Ovary (tissue), 9 donors: Measurements from ENCODE around the gene PARK7. TPM values are rescaled to one million over a fixed set of nuclear protein-coding genes. Genes with fewer than 3 reads are reported as not detected.
"Not testable (repeated sequence)": the region's sequence is repeated elsewhere in the genome, so short reads cannot be mapped to it uniquely, and the experiment has no call there.

Experiments used
- DNase-seq, 5 donors: peaks; one replicate each; pipeline ENCODE4 v3.0.0-alpha.2; 2019 to 2020
- H3K27ac ChIP-seq, 2 donors: fragments of 200-600 bp; one replicate each; pipeline versions ENCODE4 v1.5.1 to v1.8.0; 2019 to 2022
- H3K27me3 ChIP-seq: fragments of 200-600 bp; one replicate; pipeline ENCODE4 v1.8.0; 2022
- H3K36me3 ChIP-seq: fragments of 200-600 bp; sonication (generic); one replicate; pipeline ENCODE4 v1.5.1; 2019
- H3K4me1 ChIP-seq: one replicate; pipeline ENCODE4 v1.8.1; 2013; ENCODE audit warnings: mild to moderate bottlenecking, moderate library complexity; ENCODE audit not compliant: insufficient read depth
- H3K4me3 ChIP-seq: fragments of 200-600 bp; sonication (generic); one replicate; pipeline ENCODE4 v1.5.1; 2017
- H3K9me3 ChIP-seq, 2 donors: fragments of 200-600 bp in 1 of 2; sonication (generic) in 1 of 2; one replicate each; pipeline versions ENCODE4 v1.5.1 to v1.8.1; 2013 to 2019; ENCODE audit warnings: mild to moderate bottlenecking in 1 of 2, moderate library complexity in 1 of 2
- CTCF ChIP-seq, 3 donors: fragments of 450-650 bp in 2 of 3; fragments of 200-600 bp in 1 of 3; IDR thresholded peaks; one replicate each; pipeline versions ENCODE4 v1.5.1 to v1.8.0; 2016 to 2022; ENCODE audit warnings: antibody characterized with exemption in 3 of 3, mild to moderate bottlenecking in 1 of 3
- EP300 ChIP-seq: sonication (generic); formaldehyde crosslinking; IDR thresholded peaks from one replicate; pipeline ENCODE4 v1.6.1; 2017; ENCODE audit warnings: antibody characterized with exemption
- POLR2A ChIP-seq: fragments of 450-650 bp; IDR thresholded peaks from one replicate; pipeline ENCODE4 v1.6.1; 2017; ENCODE audit warnings: antibody characterized with exemption, mild to moderate bottlenecking, moderate library complexity
- WGBS, 3 donors: extraction: QIAGEN DNeasy Blood & Tissue Kit in 1 of 3; methylation state at CpG; one replicate each; pipeline versions ENCODE4 v1.1.5 to v1.1.7; 2013 to 2017; 5-methylcytosine and 5-hydroxymethylcytosine counted together
- intact Hi-C, 4 donors: fragments of 100-400 bp; cut with DNase I; formaldehyde crosslinking; loops; one replicate each; pipeline versions ENCODE4 v1.11.0 to v1.15.1; 2022 to 2023
- polyA plus RNA-seq, 2 donors: library from polyadenylated mRNA; stranded (reverse); fragments of 200-250 nt in 1 of 2; fragments of 350-450 nt in 1 of 2; fragmentation: Illumina TruSeq in 1 of 2; extraction: RNeasy Lipid Tissue Mini Kit (QIAGEN cat#74804) in 1 of 2; gene quantifications; one replicate each; pipeline ENCODE4 v1.2.3, GENCODE V29; 2013 to 2014
- total RNA-seq, 7 donors: library from RNA; depleted of rRNA in 2 of 7; stranded (reverse); fragments of >200 nt in 2 of 7; fragmentation: NEBNext Ultra II Directional in 3 of 7; extraction: Animal tissue kit (Norgen Biotek cat#: 25700) in 3 of 7; gene quantifications; one replicate each; pipeline versions ENCODE4 v1.1.0 to v1.2.4, GENCODE V29; 2016 to 2023
- donor health status: DM: no; HTN: no; CAD: no; lungs with moderate emphysema.
- donor health status: DM: no; HTN: no; CAD: no.
- donor health status: Bipolar disorder and iron deficiency.
- donor health status: DM: yes; HTN: yes; CAD: no.
- donor health status: DM: no; HTN: no; CAD: no.
- donor health status: DM: yes; HTN: yes; CAD: no.

The PARK7 gene
- total and polyA plus RNA-seq, 9 donors: 159 to 438 (median 248) TPM

- no peaks in the 10 kb centered on the region for H3K36me3 ChIP-seq
- intact Hi-C loops: no loop called here
- no peaks in the 10 kb centered on the region for H3K27me3 ChIP-seq
- H3K9me3 ChIP-seq: no peaks in the 10 kb centered on the region
- WGBS, 3 donors: 80 to 84% (median 84%) methylated on average over 2 of the region's 2 CpGs
- no peak overlapping the region for H3K27ac ChIP-seq
- TF ChIP-seq CTCF (IDR thresholded peaks at IDR 0.05) (no peak), EP300 (no peak), POLR2A (no peak)
- peaks cover 2% of the 10 kb centered on the region for H3K4me1 ChIP-seq
- DNase-seq: no peak
- no peak overlapping the region for H3K4me3 ChIP-seq
Measured at GRCh38 chr1:7960165-7960564, 1.3 kb upstream of the PARK7 start.

- no peaks in the 10 kb centered on the region for H3K9me3 ChIP-seq
- intact Hi-C loops: no loop called here
- peaks cover 2% of the 10 kb centered on the region for H3K4me1 ChIP-seq
- peak overlapping the region; percentile 89 for H3K4me3 ChIP-seq
- no peak for TF ChIP-seq CTCF (IDR thresholded peaks at IDR 0.05)
- TF ChIP-seq EP300: no peak
- no peak for TF ChIP-seq POLR2A
- DNase-seq: no peak
- H3K36me3 ChIP-seq: no peaks in the 10 kb centered on the region
- WGBS, 3 donors: 0 to 1% (median 0%) methylated on average over 3 of the region's 3 CpGs
- peak overlapping the region; percentile 35 to 91 for H3K27ac ChIP-seq
- H3K27me3 ChIP-seq: no peaks in the 10 kb centered on the region
Measured at GRCh38 chr1:7960867-7961215, 670 bp upstream of the PARK7 start.

DNA sequence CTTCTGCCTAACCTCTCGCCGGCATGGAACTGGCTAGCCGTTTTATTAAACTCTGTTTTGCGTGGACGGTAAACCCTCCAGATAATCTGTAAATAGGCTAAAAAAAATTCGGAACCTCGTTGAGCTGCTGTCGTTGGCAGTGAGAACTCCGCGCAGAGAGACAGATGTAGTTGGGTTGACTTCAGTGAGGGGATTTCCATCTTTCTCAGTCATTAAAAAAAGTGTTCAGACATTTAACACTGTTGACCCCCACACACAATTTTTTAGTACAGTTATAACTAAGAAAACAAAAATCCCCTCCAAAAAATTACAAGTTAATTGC is 464 bp downstream of the PARK7 start:
- Histone ChIP-seq H3K4me1 (peaks cover 2% of the 10 kb centered on the region), H3K27ac (peak overlapping the region; percentile 81 to 91), H3K27me3 (no peaks in the 10 kb centered on the region), H3K9me3 (no peaks in the 10 kb centered on the region), H3K36me3 (no peaks in the 10 kb centered on the region), H3K4me3 (peak overlapping the region; percentile 89)
- no peak for TF ChIP-seq EP300
- no peak for TF ChIP-seq CTCF (IDR thresholded peaks at IDR 0.05)
- no peak for TF ChIP-seq POLR2A
- no peak for DNase-seq
- WGBS, 3 donors: 0 to 1% (median 1%) methylated on average over 10 of the region's 10 CpGs
- intact Hi-C loops: no loop called here

GRCh38 chr1:7962636-7963377 is 1.3 kb downstream of the PARK7 start:
- peaks cover 3% of the 10 kb centered on the region for H3K4me1 ChIP-seq
- no peaks in the 10 kb centered on the region for H3K27me3 ChIP-seq
- intact Hi-C loops: no loop called here
- no peaks in the 10 kb centered on the region for H3K9me3 ChIP-seq
- no peak for TF ChIP-seq POLR2A
- no peak for TF ChIP-seq CTCF (IDR thresholded peaks at IDR 0.05)
- TF ChIP-seq EP300: no peak
- no peak overlapping the region for H3K4me3 ChIP-seq
- H3K36me3 ChIP-seq: no peaks in the 10 kb centered on the region
- peak in 1 of 5 donors; percentile 17 for DNase-seq
- H3K27ac ChIP-seq: no peak overlapping the region
- 85 to 87% (median 86%) methylated on average over 11 of the region's 11 CpGs for WGBS, 3 donors

DNA sequence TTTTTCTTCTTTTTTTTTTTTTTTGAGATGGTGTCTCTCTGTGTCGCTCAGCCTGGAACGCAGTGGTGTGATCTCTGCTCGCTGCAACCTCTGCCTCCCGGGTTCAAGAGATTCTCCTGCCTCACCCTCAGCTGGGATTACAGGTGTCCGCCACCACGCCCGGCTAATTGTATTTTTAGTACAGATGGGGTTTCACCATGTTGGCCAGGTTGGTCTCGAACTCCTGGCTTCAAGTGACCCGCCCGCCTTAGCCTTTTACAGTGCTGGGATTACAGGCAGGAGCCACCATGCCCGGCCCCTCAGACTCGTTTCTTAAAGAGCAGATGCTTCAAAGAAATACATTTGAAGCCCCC is 1.8 kb downstream of the PARK7 start:
- H3K27ac ChIP-seq: not testable (repeated sequence)

DNA sequence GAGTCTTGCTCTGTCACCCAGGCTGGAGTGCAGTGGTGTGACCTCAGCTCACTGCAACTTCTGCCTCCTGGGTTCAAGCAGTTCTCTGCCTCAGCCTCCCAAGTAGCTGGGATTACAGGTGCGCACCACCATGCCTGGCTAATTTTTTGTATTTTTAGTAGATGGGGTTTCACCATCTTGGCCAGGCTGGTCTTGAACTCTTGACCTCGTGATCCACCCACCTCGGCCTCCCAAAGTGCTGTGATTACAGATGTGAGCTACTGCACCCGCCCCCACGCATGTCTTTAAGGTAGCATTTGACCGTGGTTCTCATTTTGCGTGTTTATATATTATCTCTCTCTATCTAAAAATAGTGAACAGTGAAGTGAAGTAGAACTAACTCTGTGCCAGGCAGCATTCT is 2.3 kb downstream of the PARK7 start:
- H3K27me3 ChIP-seq, DNase-seq, H3K4me3 ChIP-seq, intact Hi-C loops, H3K36me3 ChIP-seq, H3K9me3 ChIP-seq, H3K27ac ChIP-seq, H3K4me1 ChIP-seq: not testable (repeated sequence)
- WGBS, 3 donors: 76 to 82% (median 77%) methylated on average over 7 of the region's 7 CpGs

More for the DNA sequence above, 1.8 kb downstream of the PARK7 start:
- H3K9me3 ChIP-seq, H3K4me1 ChIP-seq, intact Hi-C loops, H3K36me3 ChIP-seq, DNase-seq, H3K27me3 ChIP-seq, H3K4me3 ChIP-seq: not testable (repeated sequence)
- WGBS, 3 donors: 93 to 96% (median 96%) methylated on average over 12 of the region's 12 CpGs
